DND-41 (cell line): ENCODE results near the gene WRNIP1.

ENCODE experiments used
- CTCF ChIP-seq: IDR thresholded peaks from 2 replicates; pipeline ENCODE4 v1.5.1; 2012; ENCODE audit warnings: borderline replicate concordance, low read length, moderate library complexity, mild to moderate bottlenecking; ENCODE audit not compliant: poor library complexity, severe bottlenecking; ENCODE audit errors: extremely low read depth
- EZH2 ChIP-seq: IDR thresholded peaks from 3 replicates; pipeline ENCODE4 v1.6.1; 2012; ENCODE audit warnings: borderline replicate concordance, low read depth, mild to moderate bottlenecking, moderate library complexity, low read length, inconsistent platforms; ENCODE audit not compliant: severe bottlenecking

DNA sequence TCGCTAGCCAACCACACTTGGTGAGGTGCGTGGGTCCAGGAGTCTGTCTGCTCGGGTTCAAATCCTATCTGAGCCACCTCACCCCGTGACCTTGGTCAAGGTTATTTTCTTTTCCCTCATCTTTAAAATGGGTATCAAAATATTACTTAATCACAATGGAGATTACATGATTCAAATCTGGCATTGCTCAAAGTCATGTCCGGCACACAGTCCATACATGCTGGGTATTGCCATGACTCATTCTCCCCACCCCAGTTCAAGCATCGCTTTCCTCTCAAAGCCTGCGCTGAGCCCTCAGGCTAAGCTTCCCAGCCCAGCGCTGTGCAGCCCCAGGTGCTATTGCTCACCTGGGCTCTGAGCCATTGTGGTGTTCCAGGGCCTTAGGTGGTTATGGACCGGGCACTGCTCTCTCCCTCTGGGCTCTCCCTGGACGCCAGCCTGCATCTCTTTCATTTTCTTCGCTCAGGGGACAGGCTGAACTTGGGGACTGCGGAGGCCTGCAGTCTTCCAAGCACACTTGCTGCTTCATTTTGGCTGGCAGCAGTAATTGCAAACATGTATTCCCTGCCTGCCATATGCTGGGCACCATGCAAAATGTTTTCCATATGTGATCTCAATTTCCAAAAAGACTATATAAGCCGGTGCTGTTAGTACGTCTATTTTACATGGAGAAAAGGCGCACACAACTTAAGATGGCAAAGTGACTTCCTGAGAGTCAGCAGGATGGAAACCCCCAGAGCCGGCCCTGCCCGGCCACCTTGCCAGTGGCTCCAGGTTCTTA, 27.3 kb downstream of the WRNIP1 start:
- TF ChIP-seq CTCF, result no peak
- no peak for TF ChIP-seq EZH2
